Midbrain (tissue), 1 donor: Measurements from ENCODE around the gene NKD2.

Experiments used
- DNase-seq: peaks from one replicate; lab custom pipeline; 2025; lab: John Stamatoyannopoulos, UW

NKD2 gene

GRCh38 chr5:1029945-1030625 lies 21.5 kb downstream of the NKD2 start:
- no peak for DNase-seq

GRCh38 chr5:1030801-1031271 lies 22.2 kb downstream of the NKD2 start:
- DNase-seq, result no peak

- DNase-seq, result no peak
Measured at GRCh38 chr5:1031306-1031959, 22.8 kb downstream of the NKD2 start.

- DNase-seq, result no peak
Measured at GRCh38 chr5:1032011-1032410, 23.4 kb downstream of the NKD2 start.

GRCh38 chr5:1032551-1033027 lies 24.0 kb downstream of the NKD2 start:
- no peak for DNase-seq

GRCh38 chr5:1033178-1033577 lies 24.6 kb downstream of the NKD2 start:
- DNase-seq, result no peak

GRCh38 chr5:1033606-1034420 lies 25.2 kb downstream of the NKD2 start:
- DNase-seq, result no peak

GRCh38 chr5:1034421-1034905 lies 25.9 kb downstream of the NKD2 start:
- DNase-seq, result no peak

GRCh38 chr5:1034986-1035385 lies 26.4 kb downstream of the NKD2 start:
- DNase-seq, result no peak

- no peak for DNase-seq
Measured at GRCh38 chr5:1035421-1036405, 27.1 kb downstream of the NKD2 start.

GRCh38 chr5:1036504-1037122 lies 28.0 kb downstream of the NKD2 start:
- DNase-seq, result no peak

GRCh38 chr5:1037123-1037670 lies 28.6 kb downstream of the NKD2 start:
- DNase-seq, result no peak

GRCh38 chr5:1037671-1038416 lies 29.2 kb downstream of the NKD2 start:
- no peak for DNase-seq

GRCh38 chr5:1038417-1039209 lies 30.0 kb downstream of the NKD2 start:
- DNase-seq, result no peak

GRCh38 chr5:1039210-1039548 lies 30.6 kb downstream of the NKD2 start:
- no peak for DNase-seq

GRCh38 chr5:1039706-1040260 lies 31.2 kb downstream of the NKD2 start:
- DNase-seq, result no peak

- DNase-seq, result no peak
Measured at GRCh38 chr5:1040571-1040970, 32.0 kb downstream of the NKD2 start.

GRCh38 chr5:1041225-1042143 lies 32.9 kb downstream of the NKD2 start:
- DNase-seq, result no peak
